ENCODE results near the gene SLC5A2.
A peak's percentile ranks its signal among the peaks of the same experiment; 100 is the strongest.

SLC5A2 gene

GRCh38 chr16:31460582-31461002 is 22.3 kb upstream of the SLC5A2 start:
- DNase-seq, result no peak

- no peak for DNase-seq
Observed at GRCh38 chr16:31461201-31461920, 21.6 kb upstream of the SLC5A2 start.

GRCh38 chr16:31461921-31462804 is 20.8 kb upstream of the SLC5A2 start:
- DNase-seq, result no peak

- no peak for DNase-seq
Observed at GRCh38 chr16:31464348-31464769, 18.6 kb upstream of the SLC5A2 start.

- DNase-seq, result no peak
Observed at GRCh38 chr16:31464781-31465260, 18.1 kb upstream of the SLC5A2 start.

GRCh38 chr16:31465788-31466370 is 17.0 kb upstream of the SLC5A2 start:
- no peak for DNase-seq

- no peak for DNase-seq
Observed at GRCh38 chr16:31466381-31466841, 16.5 kb upstream of the SLC5A2 start.

GRCh38 chr16:31467151-31467773 is 15.7 kb upstream of the SLC5A2 start:
- no peak for DNase-seq

GRCh38 chr16:31467858-31468257 is 15.1 kb upstream of the SLC5A2 start:
- no peak for DNase-seq

- no peak for DNase-seq
Observed at GRCh38 chr16:31470615-31471014, 12.3 kb upstream of the SLC5A2 start.

- DNase-seq, result no peak
Observed at GRCh38 chr16:31471241-31471874, 11.6 kb upstream of the SLC5A2 start.

- DNase-seq, result no peak
Observed at GRCh38 chr16:31471875-31472708, 10.8 kb upstream of the SLC5A2 start, which contains the start of gene TGFB1I1. Gene TGFB1I1 (plus strand): TSS chr16:31472152. CDS start chr16:31472189, 37 bp downstream.

GRCh38 chr16:31472709-31473203 is 10.2 kb upstream of the SLC5A2 start:
- DNase-seq, result peak; percentile 39

GRCh38 chr16:31473264-31473984 is 9.5 kb upstream of the SLC5A2 start:
- no peak for DNase-seq

GRCh38 chr16:31474173-31474714 is 8.7 kb upstream of the SLC5A2 start:
- no peak for DNase-seq

- DNase-seq, result no peak
Observed at GRCh38 chr16:31474773-31475738, 7.9 kb upstream of the SLC5A2 start.

GRCh38 chr16:31475946-31476302 is 7.0 kb upstream of the SLC5A2 start:
- DNase-seq, result no peak

GRCh38 chr16:31476303-31477219 is 6.4 kb upstream of the SLC5A2 start:
- no peak for DNase-seq

Measured in NCI-H1105 (cell line).